Renal cortex interstitium (tissue), 15 donors: ENCODE data around the gene NCR3LG1. TPM values are rescaled to one million over a fixed set of nuclear protein-coding genes. Genes with fewer than 3 reads are reported as not detected.

Experiments used
- DNase-seq, 11 donors: peaks; one replicate each; pipeline ENCODE4 v3.0.0-alpha.2; 2013; ENCODE audit warnings: low read depth in 9 of 11, low spot score in 4 of 11; ENCODE audit errors: extremely low read depth in 1 of 11
- long read RNA-seq, 16 experiments: transcript quantifications; one replicate each; lab custom pipeline, GENCODE V29; 2026
- polyA plus RNA-seq, 3 donors: library from polyadenylated mRNA; unstranded; fragments of 120-200 nt; gene quantifications; one replicate each; pipeline ENCODE4 v1.2.1, GENCODE V29; 2013; ENCODE audit not compliant: insufficient read length in 3 of 3

The NCR3LG1 gene, protein sequence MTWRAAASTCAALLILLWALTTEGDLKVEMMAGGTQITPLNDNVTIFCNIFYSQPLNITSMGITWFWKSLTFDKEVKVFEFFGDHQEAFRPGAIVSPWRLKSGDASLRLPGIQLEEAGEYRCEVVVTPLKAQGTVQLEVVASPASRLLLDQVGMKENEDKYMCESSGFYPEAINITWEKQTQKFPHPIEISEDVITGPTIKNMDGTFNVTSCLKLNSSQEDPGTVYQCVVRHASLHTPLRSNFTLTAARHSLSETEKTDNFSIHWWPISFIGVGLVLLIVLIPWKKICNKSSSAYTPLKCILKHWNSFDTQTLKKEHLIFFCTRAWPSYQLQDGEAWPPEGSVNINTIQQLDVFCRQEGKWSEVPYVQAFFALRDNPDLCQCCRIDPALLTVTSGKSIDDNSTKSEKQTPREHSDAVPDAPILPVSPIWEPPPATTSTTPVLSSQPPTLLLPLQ
- polyA plus RNA-seq = 1 to 10 TPM; 1.4 to 2.0 (median 1.9) TPM
- long read RNA-seq, donor 1 = 0 reads
- long read RNA-seq, donor 2 = 0 reads
- long read RNA-seq, donor 3, full-length matches to known transcripts = 1 of 1 reads
- long read RNA-seq, donor 3, partial matches to known transcripts = 0 of 1 reads
- long read RNA-seq, donor 3, other reads (novel, unspliced or antisense) = 0 of 1 reads
- long read RNA-seq, donor 4 = 0 reads
- long read RNA-seq, donor 5 = 0 reads
- long read RNA-seq, donor 6 = 0 reads
- long read RNA-seq, donor 7 = 0 reads
- long read RNA-seq, donor 8 = 0 reads
- long read RNA-seq, donor 9 = 0 reads
- long read RNA-seq, donor 10 = 0 reads
- long read RNA-seq, donor 11 = 0 reads
- long read RNA-seq, donor 12 = 0 reads
- long read RNA-seq, donor 13 = 0 reads
- long read RNA-seq, donor 14 = 0 reads
- long read RNA-seq, donor 15 = 0 reads
- long read RNA-seq, donor 16, full-length matches to known transcripts = 1 of 1 reads
- long read RNA-seq, donor 16, partial matches to known transcripts = 0 of 1 reads
- long read RNA-seq, donor 16, other reads (novel, unspliced or antisense) = 0 of 1 reads

DNA sequence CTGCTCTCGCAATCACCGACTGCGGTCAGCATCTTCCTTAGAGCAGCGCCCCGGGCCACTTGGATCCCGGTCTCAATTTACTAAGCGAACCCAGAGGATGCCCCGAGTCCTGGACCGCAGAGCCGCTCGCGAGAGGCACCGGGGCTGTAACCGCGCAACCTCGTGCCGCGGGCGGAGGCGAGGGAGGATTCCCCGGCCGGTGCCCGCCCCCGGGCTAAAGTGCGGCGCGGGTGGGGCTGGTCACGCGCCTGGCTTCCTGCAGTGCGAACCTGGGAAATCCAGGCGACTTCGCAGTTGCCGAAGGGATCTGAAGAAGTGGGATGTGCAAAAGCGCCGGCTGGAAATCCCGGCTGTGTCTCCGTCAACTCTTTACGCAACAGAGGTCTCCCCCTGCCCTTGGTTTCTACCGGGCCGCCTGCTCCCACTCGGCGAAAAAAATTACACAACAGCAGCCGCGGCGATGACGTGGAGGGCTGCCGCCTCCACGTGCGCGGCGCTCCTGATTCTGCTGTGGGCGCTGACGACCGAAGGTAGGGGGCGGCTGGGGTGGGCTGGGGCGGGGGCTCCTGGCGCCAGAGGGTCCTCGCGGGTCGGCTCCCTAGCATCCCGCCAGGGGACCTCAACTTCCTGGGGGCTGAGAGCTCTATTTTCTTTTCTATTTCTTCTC is at the start of gene NCR3LG1:
TSS of gene NCR3LG1 (plus strand) at position 291 of the 667 bp plus-strand sequence. CDS start at position 461, 170 bp downstream.
- peak in 6 of 11 donors; percentile 20 to 33 (median 26) for DNase-seq

- DNase-seq = no peak
Observed at GRCh38 chr11:17313349-17314231, 38.0 kb upstream of the NCR3LG1 start.

GRCh38 chr11:17314232-17314547 is 37.4 kb upstream of the NCR3LG1 start:
- peak in 7 of 11 donors; percentile 1 to 19 (median 2) for DNase-seq

- no peak for DNase-seq
Observed at GRCh38 chr11:17314904-17315426, 36.6 kb upstream of the NCR3LG1 start.

DNA sequence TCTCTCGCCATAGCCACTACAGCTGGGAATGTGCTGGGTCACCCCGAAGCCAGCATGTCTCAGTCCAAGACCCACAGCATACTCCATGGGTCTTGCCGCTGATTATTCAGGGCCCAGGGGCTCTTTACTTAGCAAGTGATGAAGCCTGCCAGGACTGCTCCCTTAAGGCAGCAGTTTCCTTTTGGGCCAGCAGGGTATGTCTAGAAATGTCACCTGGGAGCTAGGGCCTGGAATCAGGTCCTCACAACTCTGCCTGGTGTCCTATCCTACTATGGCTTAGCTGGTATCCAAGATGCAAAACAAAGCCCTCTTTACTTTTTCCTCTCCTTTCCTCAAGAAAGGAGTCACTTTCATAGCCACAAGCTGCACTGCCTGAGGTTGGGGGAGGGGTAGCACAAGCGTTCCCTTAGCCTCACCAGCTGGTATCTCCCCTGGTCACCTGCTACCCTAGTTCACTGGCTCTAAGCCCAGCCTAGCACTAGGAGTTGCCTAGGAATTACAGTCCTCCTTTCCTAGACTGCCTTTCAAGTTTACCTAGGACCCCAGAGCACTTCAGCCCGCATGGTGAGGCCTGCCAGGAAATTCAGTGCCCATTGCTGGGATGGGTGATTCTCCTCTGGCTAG is 22.6 kb upstream of the NCR3LG1 start:
- DNase-seq = no peak

GRCh38 chr11:17331669-17332068 is 19.9 kb upstream of the NCR3LG1 start:
- DNase-seq = no peak

DNA sequence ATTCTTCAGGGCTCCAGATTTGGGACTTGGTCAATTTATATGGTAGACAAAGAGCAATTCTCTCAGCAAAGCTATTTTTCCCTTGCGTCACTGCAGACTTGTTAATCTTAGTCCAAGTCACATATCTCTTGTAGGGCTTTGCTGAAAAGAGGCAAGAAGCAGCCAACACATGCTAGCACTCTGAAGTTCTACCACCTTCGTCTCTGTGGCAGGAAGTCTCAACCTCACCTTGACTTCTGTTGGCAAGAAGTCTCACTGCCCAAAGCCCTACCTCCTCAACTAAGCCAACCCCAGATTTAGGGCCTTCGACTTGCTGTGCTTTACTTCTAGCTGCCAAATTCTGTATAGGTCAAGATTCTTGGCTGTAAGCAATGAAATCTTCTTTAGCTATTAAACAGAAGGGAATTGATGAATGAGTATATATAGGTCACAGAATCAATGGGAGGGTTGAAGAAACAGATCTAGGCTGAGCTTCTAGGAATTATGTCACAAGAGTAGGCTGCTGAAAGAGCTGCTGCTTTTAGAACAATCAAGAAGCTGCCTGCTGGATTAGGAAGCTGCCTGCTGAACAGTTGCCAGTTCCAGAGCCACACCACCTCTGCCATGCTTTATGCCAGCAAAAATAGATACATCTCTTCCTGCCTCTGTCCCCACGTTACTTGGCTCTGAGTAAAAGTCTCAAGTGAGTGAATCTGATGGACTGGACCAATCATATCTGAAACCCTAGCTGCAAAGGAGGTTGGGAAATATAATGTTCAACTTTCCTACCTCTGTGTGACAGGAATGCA is 17.6 kb upstream of the NCR3LG1 start:
- no peak for DNase-seq

DNA sequence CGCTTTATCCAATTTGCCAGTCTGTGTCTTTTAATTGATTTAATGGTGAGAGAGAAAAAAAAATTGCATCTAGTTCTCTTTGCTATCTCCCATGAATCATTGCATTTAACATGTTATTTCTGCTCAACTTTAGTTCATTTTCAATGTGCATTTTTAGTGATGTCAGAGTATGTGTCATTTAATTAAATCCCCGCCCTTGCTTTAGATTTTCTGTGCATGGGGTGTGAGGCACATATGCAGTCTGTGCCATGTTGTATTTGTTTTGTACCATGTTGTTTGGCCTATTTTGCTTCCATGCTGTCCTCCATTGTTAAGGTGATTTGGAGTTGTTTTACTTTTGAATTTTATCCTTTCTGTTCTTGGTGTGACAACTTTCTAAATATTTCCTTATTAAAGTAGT is 8.3 kb upstream of the NCR3LG1 start:
- no peak for DNase-seq

DNA sequence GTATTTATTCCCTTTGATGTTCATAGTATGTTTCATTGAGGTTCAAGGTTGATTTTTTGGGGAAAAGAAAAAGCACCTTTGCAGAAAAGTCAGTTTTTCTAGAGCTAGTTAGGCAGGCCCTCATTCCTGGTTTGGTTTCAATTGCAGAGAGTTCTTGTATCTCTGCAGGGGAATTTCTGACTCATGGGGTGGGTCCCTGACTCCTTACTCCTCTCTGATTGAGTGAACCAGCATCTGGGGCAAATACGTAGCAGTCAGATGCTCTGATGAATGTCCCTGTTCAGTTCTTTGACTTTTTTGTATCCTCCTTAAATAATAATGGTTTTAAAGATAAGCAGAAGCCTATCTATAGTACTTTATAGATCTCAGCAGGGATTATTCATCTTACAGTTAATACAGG is 7.7 kb upstream of the NCR3LG1 start:
- DNase-seq = no peak

GRCh38 chr11:17347676-17348075 is 3.9 kb upstream of the NCR3LG1 start:
- no peak for DNase-seq

DNA sequence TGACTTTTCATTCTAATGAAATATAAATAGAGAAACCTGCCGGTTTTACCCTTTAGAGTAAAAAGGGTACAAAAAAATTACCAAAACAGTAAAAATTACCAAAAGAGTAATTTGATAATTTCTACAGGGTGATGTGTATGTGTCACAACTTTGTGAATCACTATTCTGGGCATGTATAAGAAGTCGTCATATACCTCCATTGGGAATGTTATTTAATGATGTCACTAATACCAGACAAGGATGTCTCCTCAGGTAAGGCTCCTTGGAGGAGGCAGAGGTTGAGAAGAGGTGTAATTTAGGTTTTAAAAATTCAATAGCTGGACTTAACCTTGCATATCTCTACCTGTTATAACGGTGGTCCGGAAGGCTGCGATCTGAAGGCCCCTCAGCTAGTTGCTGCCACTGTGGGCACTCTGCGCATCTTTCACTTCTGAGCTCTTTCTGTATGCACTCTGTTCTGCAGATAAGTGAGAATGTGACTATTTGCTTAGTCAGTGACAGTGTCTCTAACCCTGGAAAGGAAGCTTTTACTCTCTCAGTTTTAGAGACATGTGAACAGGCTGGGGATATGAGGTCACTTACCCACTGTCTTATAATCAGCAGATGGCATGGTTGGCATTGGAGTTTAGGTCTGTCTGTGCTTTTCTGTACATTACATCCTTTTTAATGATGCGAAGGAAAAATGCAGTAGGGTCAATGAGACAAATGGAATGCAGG is 987 bp upstream of the NCR3LG1 start:
- no peak for DNase-seq

DNA sequence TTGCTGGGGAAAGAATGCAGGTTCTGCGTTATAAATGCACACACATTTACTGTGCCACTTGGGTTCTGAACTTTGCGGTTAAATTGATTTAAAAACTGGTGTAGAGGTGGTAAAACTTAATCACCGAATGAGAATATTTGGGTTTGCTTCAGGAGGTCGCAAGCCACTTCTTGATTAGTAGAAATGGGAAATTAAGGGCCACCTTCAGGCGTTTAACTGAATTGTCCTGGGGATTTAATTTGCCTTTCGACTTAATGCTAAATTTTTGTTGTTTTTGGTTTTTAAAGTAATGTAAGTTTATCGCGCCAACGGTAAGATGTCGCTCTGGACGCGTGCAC is 459 bp upstream of the NCR3LG1 start:
- no peak for DNase-seq

DNA sequence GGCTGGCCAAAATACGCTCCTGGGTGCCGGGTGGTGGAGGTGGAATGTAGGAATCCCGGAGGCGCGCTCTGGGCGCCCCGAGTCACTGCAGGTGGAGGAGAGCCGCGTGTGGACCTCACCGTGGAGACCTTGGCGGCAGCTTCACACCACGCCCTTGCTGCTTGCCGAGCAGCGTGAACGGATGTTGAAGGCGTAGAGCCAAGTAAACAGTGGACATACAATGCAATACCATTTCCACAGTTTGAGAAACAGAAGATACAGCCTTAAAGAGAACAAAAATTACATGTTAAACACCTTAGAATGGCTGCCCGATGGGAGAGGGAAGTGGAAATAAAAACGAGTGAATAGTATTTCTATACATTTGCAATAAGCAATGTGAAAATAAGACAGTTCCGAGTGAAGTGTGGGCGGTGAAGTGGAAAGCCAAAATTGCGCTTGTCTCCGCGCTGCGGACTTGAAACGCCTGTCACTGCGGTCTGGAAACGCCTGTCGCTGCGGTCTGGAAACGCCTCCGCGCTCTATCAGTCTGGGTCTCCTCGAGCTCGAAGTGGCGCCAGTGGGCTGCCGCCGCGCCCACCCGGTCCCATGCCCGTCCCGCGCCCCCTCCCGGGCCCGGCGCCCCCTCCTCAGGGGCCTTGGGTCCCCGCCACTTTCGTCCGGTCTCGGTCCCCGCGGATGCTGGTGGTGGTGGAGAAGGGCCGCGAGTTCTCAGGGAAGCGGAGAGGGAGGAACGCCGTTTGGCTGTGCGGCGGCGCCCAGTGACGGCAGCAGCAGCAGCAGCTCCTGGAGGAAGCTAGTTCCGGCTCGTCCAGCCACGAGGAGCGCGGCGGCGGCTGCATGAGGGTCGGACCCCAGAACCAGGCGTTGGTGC is 1.6 kb downstream of the NCR3LG1 start:
- peak in 9 of 11 donors; percentile 49 to 69 (median 56) for DNase-seq

DNA sequence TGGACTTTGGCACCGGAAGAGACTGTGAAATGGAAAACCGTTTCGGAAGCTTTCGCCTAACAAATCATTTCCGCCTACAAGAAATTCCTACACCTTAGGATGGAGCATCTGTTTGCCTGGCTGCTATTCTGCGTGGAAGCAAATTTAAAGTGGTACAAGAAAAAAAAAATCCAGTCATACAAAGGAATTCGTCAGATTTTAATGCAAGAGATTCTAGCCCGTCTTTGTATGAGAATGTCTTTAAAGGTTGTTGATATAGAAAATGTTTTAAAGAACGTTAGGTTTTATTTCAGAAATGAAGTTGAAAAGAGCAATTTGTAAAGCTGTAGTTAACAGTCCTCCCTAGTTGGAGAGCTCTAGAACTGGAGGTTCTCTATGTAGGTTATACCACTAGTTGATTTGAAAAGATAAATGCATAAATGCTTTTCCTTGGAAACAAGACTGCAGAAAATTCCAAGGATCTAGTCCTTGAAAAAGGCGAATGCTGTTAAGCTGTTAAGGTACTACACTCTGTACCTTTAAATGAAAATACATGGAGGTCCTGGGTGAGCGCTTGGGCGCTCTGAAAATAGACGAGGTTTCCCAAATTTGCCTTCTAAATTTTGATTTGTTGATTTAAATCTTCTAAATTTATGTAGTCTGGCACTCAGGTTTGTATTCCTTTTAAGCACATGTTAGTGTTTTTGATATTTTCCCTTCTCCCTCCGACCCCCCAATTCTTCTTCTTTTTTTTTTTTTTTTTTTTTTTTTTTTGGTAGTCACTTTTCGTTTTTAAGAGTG is 2.4 kb downstream of the NCR3LG1 start:
- no peak for DNase-seq

GRCh38 chr11:17354601-17354991 is 3.0 kb downstream of the NCR3LG1 start:
- DNase-seq = peak in 7 of 11 donors; percentile 23 to 67 (median 56)
